ENCODE measurements around the gene RAD51C.
"Not testable (repeated sequence)": the region's sequence is repeated elsewhere in the genome, so short reads cannot be mapped to it uniquely, and the experiment has no call there.

The RAD51C gene

GRCh38 chr17:58684462-58684861 is 7.9 kb upstream of the RAD51C start:
- DNase-seq = not testable (repeated sequence)

DNA sequence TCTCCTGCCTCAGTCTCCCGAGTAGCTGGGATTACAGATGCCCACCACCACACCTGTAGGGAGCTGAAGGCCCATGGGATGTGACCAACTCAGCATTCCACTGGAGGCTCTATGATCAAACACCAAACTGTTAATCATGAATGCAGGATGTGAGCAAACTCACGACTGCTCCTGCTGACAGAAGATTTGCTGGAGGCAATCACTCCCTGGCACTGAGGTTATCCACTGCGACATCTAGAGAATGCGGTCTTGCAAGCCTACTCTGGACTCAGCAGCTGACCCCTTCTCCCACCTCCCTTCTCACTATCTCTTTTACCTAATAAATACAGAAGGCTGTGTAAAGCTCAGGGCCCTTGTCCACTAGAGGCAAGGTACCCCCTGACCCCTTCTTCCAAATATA is 5.4 kb upstream of the RAD51C start:
- no peak for DNase-seq

GRCh38 chr17:58688521-58688920 is 3.9 kb upstream of the RAD51C start:
- no peak for DNase-seq

DNA sequence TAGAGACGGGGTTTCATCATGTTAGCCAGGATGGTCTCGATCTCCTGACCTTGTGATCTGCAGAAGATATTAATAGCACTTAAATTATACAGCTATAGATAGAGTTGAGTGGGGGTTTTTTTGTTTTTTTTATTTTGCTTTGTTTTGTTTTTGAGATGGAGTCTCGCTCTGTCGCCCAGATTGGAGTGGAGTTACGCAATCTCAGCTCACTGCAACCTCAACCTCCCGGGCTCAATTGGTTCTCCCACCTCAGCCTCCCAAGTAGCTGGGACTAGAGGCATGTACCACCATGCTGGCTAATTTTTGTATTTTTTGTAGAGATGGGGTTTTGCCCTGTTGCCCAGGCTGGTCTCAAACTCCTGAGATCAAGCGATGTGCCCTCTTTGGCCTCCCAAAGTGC is 2.4 kb upstream of the RAD51C start:
- DNase-seq = not testable (repeated sequence)

GRCh38 chr17:58691701-58692238 is 632 bp upstream of the RAD51C start, which contains the start of gene TEX14:
TEX14 (minus strand) TSS chr17:58692045; CDS start chr17:58652001, 40,044 bp downstream.
- no peak for DNase-seq

GRCh38 chr17:58693208-58693607 is 806 bp downstream of the RAD51C start:
- DNase-seq = no peak

DNA sequence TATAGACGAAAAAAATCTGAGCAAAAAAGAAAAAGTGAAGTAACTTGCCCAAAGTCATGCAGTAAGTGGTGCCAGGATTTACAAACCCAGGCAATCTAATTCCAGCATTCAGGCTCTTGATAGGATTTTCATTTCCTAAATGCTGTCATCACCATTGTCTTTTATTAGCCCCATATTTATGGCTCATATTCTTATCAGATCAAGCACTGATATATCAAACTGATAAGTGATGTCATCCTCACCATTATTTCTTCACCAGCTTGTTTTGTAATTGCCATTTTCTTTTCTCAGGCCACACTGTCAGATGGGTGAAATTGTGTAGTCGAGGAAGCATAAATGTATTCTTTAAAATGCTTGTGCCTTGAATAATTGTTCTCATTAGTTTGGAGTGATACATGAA is 1.3 kb downstream of the RAD51C start:
- no peak for DNase-seq

- no peak for DNase-seq
These were observed 1.9 kb downstream of the RAD51C start for GRCh38 chr17:58694302-58694701.

GRCh38 chr17:58694826-58695225 is 2.4 kb downstream of the RAD51C start:
- no peak for DNase-seq

- no peak for DNase-seq
These were observed 7.4 kb downstream of the RAD51C start for GRCh38 chr17:58699771-58700170.

- no peak for DNase-seq
These were observed 9.7 kb downstream of the RAD51C start for GRCh38 chr17:58702045-58702476.

- no peak for DNase-seq
These were observed 10.3 kb downstream of the RAD51C start for GRCh38 chr17:58702708-58703107.

DNA sequence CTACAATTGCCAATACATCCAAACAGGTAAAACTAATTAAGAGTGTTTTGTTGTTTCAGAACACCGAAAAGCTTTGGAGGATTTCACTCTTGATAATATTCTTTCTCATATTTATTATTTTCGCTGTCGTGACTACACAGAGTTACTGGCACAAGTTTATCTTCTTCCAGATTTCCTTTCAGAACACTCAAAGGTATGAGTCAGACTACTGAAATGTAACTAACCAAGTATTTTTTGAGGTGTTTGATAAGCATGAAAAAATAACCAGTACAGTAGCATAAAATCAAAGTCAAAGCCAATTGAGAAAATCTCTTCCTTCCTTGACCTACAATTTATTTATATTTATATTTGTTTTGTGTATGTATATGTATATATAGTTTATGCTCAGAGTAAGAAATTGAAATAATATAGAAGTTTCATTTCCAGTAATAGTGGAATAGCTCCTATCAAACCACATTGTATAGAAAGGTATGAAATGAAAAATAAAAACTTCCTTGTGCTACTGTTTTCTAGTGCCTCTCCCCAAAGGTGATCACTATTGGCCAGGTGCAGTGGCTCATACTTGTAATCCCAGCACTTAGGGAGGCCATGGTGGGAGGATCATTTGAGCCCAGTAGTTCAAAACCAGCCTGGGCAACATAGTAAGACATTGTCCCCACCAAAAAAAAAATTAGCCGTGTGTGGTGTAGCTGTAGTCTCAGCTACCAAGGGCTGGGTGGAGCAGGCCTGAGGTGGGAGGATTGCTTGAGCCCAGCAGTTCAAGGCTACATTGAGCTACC is 10.9 kb downstream of the RAD51C start:
- no peak for DNase-seq

DNA sequence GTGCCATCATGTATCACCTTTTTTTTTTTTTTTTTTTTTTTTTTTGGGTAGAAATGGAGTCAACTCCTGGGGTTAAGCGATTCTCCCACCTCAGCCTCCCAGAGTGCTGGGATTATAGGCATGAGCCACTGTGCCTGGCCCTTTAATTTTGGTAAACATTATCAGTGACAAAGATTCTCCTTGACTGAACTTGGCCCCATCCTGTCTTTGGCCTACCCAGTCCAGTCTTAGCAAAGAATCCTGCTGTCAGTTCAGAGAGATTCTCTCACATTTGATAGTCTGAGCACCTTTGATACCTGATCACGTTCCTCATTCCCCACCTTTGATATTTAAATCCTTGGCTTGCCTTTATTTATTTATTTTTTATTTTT is 11.5 kb downstream of the RAD51C start:
- no peak for DNase-seq

- DNase-seq = no peak
These were observed 14.1 kb downstream of the RAD51C start for GRCh38 chr17:58706351-58707140.

DNA sequence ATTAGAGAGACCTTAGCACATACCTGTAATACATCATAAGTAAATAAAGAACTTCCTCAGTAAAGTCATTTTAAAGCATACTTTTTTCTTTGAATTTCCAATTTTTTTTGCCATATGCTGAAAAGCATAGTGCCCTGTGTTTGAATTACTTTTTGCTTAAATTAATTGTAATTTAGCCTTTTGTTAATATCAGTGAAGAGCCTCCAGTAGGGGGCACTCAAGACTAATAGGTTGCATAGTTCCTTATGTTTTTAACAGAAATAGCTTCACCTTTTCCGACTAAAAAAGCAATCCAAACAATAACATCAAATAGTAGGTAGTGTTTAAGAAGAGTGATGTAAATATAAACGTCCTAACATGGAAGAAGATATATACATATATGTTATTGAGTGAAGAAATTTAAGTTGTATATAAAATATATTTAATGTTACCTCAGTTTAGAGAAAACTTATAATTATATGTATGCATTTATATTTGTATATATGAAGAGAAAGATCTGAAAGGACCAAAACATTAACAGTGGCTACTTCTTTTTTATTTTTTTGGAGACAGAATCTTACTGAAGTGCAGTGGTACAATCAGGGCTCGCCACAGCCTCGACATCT is 18.6 kb downstream of the RAD51C start:
- peak; percentile 4 for DNase-seq

- DNase-seq = no peak
These were observed 29.9 kb downstream of the RAD51C start for GRCh38 chr17:58722274-58722673.

DNA sequence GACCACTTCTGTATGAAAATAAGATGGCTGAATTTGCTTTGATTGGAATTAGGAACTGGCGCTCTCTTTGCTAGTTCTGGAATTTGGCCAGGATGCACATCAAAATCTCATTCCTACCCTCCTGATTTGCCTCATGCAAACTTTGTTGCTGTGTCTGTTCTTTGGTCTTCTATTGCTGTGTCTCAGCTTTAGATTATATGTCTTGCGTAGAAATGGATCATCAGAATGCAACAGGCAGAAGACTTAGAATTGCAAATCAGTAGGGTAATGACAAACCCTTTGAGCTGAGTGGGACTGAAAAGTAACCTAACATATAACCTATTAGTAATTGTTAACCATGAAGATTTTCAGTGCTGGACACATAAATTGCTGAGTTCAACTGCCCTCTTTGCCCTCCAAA is 30.3 kb downstream of the RAD51C start:
- DNase-seq = no peak

DNA sequence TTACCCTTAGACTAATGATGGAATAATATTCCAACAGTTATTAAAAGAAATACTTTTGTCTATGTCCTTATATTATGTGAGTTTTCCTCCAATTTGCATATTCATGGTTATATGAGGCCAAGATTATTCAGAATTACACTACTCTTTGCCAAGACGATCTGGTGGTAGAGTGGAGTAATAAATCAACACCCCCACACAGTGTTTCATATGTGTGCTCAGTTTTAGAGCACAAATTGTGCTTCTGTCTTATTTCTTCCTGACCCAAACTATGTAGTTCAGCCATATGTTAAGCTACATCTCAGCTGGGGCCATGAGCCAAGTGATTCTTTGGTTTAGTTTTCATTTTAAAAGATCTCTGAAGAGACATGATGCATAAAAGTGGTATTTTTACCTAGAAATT is 36.4 kb downstream of the RAD51C start:
- no peak for DNase-seq

- DNase-seq = no peak
These were observed 38.5 kb downstream of the RAD51C start for GRCh38 chr17:58730937-58731336.

DNA sequence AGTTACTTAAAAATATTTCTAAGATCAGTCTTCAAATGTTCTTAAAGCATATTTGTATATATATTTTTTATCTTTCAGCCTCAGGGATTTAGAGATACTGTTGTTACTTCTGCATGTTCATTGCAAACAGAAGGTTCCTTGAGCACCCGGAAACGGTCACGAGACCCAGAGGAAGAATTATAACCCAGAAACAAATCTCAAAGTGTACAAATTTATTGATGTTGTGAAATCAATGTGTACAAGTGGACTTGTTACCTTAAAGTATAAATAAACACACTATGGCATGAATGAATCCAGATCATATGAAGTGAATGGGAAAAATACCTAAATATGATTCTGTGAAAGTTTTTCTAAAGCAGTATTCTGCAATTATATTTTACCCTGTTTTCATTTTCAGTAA is 41.6 kb downstream of the RAD51C start:
- no peak for DNase-seq

DNA sequence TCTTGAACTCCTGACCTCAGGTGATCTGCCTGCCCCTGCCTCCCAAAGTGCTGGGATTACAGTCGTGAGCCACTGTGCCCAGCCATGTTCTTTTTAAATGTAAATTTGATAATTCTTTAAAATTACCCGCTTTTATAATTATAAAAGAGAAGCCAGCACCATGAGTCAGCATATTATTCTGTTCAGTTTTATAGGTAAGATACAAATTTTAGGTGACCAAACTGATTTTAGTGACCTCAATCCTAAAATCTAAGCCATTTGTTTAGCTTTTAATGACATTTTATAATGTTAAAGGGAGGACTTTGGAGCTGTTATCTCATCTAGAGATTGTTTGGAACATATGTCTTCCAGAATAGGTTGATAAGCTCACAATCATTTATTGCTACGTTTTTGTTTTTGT is 42.4 kb downstream of the RAD51C start:
- no peak for DNase-seq

DNA sequence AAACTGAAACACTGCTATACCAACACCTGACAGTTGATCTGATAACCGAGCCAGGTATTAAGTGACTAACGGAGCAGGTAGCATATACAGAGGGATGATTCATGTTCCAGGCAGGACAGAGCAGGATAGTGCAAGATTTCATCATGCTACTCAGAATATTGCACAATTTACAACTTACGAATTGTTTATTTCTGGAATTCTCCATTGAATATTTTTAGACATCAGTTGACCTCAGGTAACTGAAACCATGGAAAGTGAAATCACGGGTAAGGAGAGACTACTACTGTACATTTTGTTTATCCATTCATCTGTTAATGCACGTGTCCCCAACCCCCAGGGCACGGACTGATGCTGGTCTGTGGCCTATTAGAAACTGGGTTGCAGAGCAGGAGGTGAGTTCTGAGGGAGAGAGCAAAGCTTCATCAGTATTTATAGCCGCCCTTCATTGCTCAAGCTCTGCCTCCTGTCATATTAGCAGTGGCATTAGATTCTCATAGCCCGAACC is 48.8 kb downstream of the RAD51C start:
- DNase-seq = no peak

Data from NCI-H1417 treated with DMSO at 0.1 percent for 48 hours (cell line).